Calu3 (cell line): ENCODE results near the gene GPATCH8. TPM values are rescaled to one million over a fixed set of nuclear protein-coding genes. Genes with fewer than 3 reads are reported as not detected.
A peak's percentile ranks its signal among the peaks of the same experiment; 100 is the strongest.

Source experiments
- BruUV-seq: library from RNA; stranded (reverse); fragments of 400-500 nt; replicated peaks from 2 replicates; lab custom pipeline; 2021; lab: Mats Ljungman, UMichigan
- CTCF ChIA-PET: fragments of 300-600 bp; sonication (Branson Sonifier 250); formaldehyde crosslinking; loops from one replicate; lab custom pipeline; 2022; ENCODE audit warnings: antibody characterized with exemption; lab: Charles Lee
- DNase-seq: peaks from one replicate; pipeline ENCODE4 v3.0.0; 2022
- H3K27ac Mint-ChIP-seq: one replicate; pipeline ENCODE4 v1.8.0; 2022; ENCODE audit warnings: mixed read lengths; ENCODE audit not compliant: unreplicated experiment
- H3K27me3 Mint-ChIP-seq: one replicate; pipeline ENCODE4 v1.8.0; 2022; ENCODE audit warnings: mixed read lengths; ENCODE audit not compliant: unreplicated experiment
- H3K36me3 Mint-ChIP-seq: one replicate; pipeline ENCODE4 v1.8.0; 2022; ENCODE audit warnings: mild to moderate bottlenecking, moderate library complexity, mixed read lengths; ENCODE audit not compliant: insufficient read depth, unreplicated experiment
- H3K4me1 Mint-ChIP-seq: one replicate; pipeline ENCODE4 v1.8.0; 2022; ENCODE audit warnings: mild to moderate bottlenecking, low read depth, mixed read lengths; ENCODE audit not compliant: unreplicated experiment
- H3K4me3 Mint-ChIP-seq: one replicate; pipeline ENCODE4 v1.8.0; 2022; ENCODE audit warnings: mild to moderate bottlenecking, low read depth, moderate library complexity, mixed read lengths; ENCODE audit not compliant: unreplicated experiment
- H3K9me3 Mint-ChIP-seq: one replicate; pipeline ENCODE4 v1.8.0; 2022; ENCODE audit warnings: low read depth, mixed read lengths; ENCODE audit not compliant: unreplicated experiment
- intact Hi-C: fragments of 100-400 bp; cut with micrococcal nuclease; formaldehyde crosslinking; loops from one replicate; pipeline ENCODE4 v1.10.0; 2022; ENCODE audit not compliant: unreplicated experiment
- total RNA-seq: library from RNA; stranded (reverse); gene quantifications from 2 replicates; pipeline ENCODE4 v1.2.3, GENCODE V29; 2022
- TF ChIP-seq, protein P1 (sequence below): fragments of 200-600 bp; IDR thresholded peaks from one replicate; pipeline ENCODE4 v1.8.0; 2022; ENCODE audit warnings: antibody characterized with exemption; ENCODE audit not compliant: unreplicated experiment

GPATCH8 gene
- total RNA-seq, 1 experiment from 2014 or later = 60.1 TPM

- Mint-ChIP-seq H3K27me3 (peaks cover 88% of the 10 kb centered on the region), H3K4me3 (peak overlapping the region; percentile 63), H3K9me3 (no peaks in the 10 kb centered on the region), H3K4me1 (peaks cover 10% of the 10 kb centered on the region), H3K27ac (no peak overlapping the region), H3K36me3 (no peaks in the 10 kb centered on the region)
- intact Hi-C loops = no loop called here
- TF ChIP-seq, protein P1, sequence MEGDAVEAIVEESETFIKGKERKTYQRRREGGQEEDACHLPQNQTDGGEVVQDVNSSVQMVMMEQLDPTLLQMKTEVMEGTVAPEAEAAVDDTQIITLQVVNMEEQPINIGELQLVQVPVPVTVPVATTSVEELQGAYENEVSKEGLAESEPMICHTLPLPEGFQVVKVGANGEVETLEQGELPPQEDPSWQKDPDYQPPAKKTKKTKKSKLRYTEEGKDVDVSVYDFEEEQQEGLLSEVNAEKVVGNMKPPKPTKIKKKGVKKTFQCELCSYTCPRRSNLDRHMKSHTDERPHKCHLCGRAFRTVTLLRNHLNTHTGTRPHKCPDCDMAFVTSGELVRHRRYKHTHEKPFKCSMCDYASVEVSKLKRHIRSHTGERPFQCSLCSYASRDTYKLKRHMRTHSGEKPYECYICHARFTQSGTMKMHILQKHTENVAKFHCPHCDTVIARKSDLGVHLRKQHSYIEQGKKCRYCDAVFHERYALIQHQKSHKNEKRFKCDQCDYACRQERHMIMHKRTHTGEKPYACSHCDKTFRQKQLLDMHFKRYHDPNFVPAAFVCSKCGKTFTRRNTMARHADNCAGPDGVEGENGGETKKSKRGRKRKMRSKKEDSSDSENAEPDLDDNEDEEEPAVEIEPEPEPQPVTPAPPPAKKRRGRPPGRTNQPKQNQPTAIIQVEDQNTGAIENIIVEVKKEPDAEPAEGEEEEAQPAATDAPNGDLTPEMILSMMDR = no peak
- DNase-seq = no peak
- BruUV-seq = no TSS peak
- CTCF ChIA-PET = interaction anchor here (1.1 kb wide), 1 partner anchor 24 kb away, joined by 3 read pairs; no protein-coding TSS in a partner anchor
Measured at GRCh38 chr17:44362459-44362948, 140.7 kb downstream of the GPATCH8 start.

DNA sequence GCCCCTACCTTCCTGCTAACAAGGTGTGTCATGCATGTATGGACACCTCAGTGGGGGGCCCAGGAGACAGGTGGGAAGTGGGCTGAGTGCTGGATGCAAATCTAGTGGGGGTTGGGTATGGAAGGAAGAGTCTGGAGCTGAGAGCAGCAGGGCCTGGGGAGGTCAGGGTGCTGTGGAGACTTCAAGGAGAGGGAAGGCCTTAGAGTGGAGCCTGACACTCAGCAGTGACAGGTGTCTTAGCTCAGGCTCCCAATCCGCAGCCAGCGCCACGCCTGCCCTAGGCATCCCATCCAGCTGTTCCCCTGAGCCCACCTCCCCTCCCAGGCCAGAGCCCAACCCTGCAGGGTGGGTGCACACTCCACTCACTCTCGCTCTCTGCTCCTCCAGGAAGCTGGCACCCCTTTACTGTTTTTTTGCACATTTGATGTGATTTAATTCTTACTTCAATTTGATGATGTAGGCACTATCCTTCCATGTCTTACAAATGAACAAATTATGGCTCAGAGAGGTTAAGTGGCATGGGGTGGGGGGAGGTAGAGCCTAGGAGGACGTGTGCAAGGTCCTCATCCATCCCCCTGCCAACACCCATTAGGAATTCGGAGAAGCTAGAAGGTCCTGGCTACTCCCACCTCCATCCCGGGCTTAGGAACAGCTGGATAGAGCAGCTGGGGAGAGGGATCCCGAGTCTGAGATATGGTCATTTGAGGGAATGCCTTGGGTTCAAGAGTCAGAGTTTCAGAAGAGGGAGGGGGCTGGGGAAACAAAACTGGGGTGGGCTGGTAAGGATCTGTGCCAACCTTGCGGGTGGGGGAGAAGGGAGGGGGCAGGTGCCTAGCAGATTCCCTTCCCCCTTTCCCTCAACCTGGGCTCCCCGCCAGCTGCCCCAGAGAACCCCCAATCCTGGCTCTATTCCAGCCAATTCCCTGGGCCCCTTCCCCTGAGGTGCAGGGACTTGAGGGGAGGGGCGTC is 141.6 kb downstream of the GPATCH8 start:
- TF ChIP-seq, protein P1 = no peak
- no peak overlapping the region for H3K4me3 Mint-ChIP-seq
- H3K27me3 Mint-ChIP-seq = peaks cover 83% of the 10 kb centered on the region
- peaks cover 10% of the 10 kb centered on the region for H3K4me1 Mint-ChIP-seq
- no peaks in the 10 kb centered on the region for H3K36me3 Mint-ChIP-seq
- no TSS peak for BruUV-seq
- intact Hi-C loops = no loop called here
- no peaks in the 10 kb centered on the region for H3K9me3 Mint-ChIP-seq
- DNase-seq = no peak
- CTCF ChIA-PET = no interaction called here
- no peak overlapping the region for H3K27ac Mint-ChIP-seq

GRCh38 chr17:44360826-44361225 is 142.4 kb downstream of the GPATCH8 start:
- TF ChIP-seq, protein P1 = no peak
- Mint-ChIP-seq H3K4me1 (peaks cover 10% of the 10 kb centered on the region), H3K27me3 (peaks cover 83% of the 10 kb centered on the region), H3K36me3 (no peaks in the 10 kb centered on the region), H3K27ac (no peak overlapping the region), H3K9me3 (no peaks in the 10 kb centered on the region), H3K4me3 (no peak overlapping the region)
- CTCF ChIA-PET = no interaction called here
- no peak for DNase-seq
- BruUV-seq = no TSS peak
- intact Hi-C loops = no loop called here

- intact Hi-C loops = no loop called here
- Mint-ChIP-seq H3K36me3 (no peaks in the 10 kb centered on the region), H3K4me1 (peaks cover 10% of the 10 kb centered on the region), H3K27ac (no peak overlapping the region), H3K4me3 (no peak overlapping the region), H3K9me3 (no peaks in the 10 kb centered on the region), H3K27me3 (peaks cover 83% of the 10 kb centered on the region)
- no TSS peak for BruUV-seq
- DNase-seq = no peak
- CTCF ChIA-PET = interaction anchor here (0.6 kb wide), 1 partner anchor 9 kb away, joined by 3 read pairs; no protein-coding TSS in a partner anchor
- TF ChIP-seq, protein P1 = no peak
Measured at GRCh38 chr17:44360144-44360533, 143.1 kb downstream of the GPATCH8 start.
